Endothelial cell of umbilical vein (primary cell): Measurements from ENCODE around the gene RAC2. TPM values are rescaled to one million over a fixed set of nuclear protein-coding genes. Genes with fewer than 3 reads are reported as not detected.

Experiments used
- BruUV-seq: library from RNA; stranded (reverse); fragments of 400-500 nt; replicated peaks from 2 replicates; lab custom pipeline; 2021; lab: Mats Ljungman, UMichigan
- CTCF ChIA-PET: fragments of 300-600, 350-600 bp; sonication (Branson Sonifier 250); formaldehyde crosslinking; loops from one replicate; lab custom pipeline; 2021; ENCODE audit warnings: antibody characterized with exemption, inconsistent platforms; lab: Charles Lee
- POLR2A ChIA-PET: fragments of 300-600, 350-600 bp; sonication (Branson Sonifier 250); formaldehyde crosslinking; loops from one replicate; lab custom pipeline; 2021; ENCODE audit warnings: antibody characterized with exemption, inconsistent platforms; lab: Charles Lee
- DNase-seq: peaks from one replicate; pipeline ENCODE4 v3.0.0-alpha.2; 2011; ENCODE audit warnings: low read depth, low spot score
- FAIRE-seq: peaks from 2 replicates; lab custom pipeline; 2011; peaks lifted over from hg19 to GRCh38; lab: Jason Lieb, UNC
- H2AFZ ChIP-seq: 2 replicates; pipeline ENCODE4 v1.6.0; 2012; ENCODE audit warnings: low read depth, low read length, control low read depth, inconsistent platforms
- H3K27ac ChIP-seq: 2 replicates; pipeline ENCODE4 v1.5.1; 2011; ENCODE audit warnings: low read depth, mild to moderate bottlenecking, control low read depth, low read length, moderate library complexity; ENCODE audit not compliant: insufficient read depth
- H3K27me3 ChIP-seq, 2 experiments: 2 replicates each; pipeline versions ENCODE4 v1.6.0 to v1.6.1; 2011; ENCODE audit warnings: low read length in 2 of 2, mixed read lengths in 1 of 2; ENCODE audit not compliant: control insufficient read depth in 2 of 2, insufficient read depth in 2 of 2
- H3K36me3 ChIP-seq, 2 experiments: 2 replicates in 1 of 2; 3 replicates in 1 of 2; pipeline ENCODE4 v1.5.1; 2011; ENCODE audit warnings: low read length in 2 of 2, mild to moderate bottlenecking in 1 of 2, moderate library complexity in 1 of 2; ENCODE audit not compliant: control insufficient read depth in 2 of 2, insufficient read depth in 2 of 2; ENCODE audit errors: extremely low read depth in 1 of 2
- H3K4me1 ChIP-seq: 3 replicates; pipeline ENCODE4 v1.5.1; 2011; ENCODE audit warnings: mild to moderate bottlenecking, low read length; ENCODE audit not compliant: control insufficient read depth, insufficient read depth; ENCODE audit errors: extremely low read depth
- H3K4me2 ChIP-seq: 2 replicates; pipeline ENCODE4 v1.6.1; 2011; ENCODE audit warnings: low read length, control low read depth, mixed read lengths; ENCODE audit not compliant: insufficient read depth
- H3K4me3 ChIP-seq, 3 experiments: fragments of 200-600 bp in 1 of 3; sonication (generic), shearing (Covaris generic) in 1 of 3; replicated peaks in 1 of 3; 2 replicates each; pipeline ENCODE4 v1.5.1; 2011 to 2016; ENCODE audit warnings: control low read depth in 3 of 3, low read length in 3 of 3, mild to moderate bottlenecking in 2 of 3, inconsistent platforms in 1 of 3, low read depth in 1 of 3, moderate library complexity in 1 of 3; ENCODE audit not compliant: insufficient read depth in 1 of 3
- H3K79me2 ChIP-seq: 2 replicates; pipeline ENCODE4 v1.6.0; 2012; ENCODE audit warnings: low read length, inconsistent platforms; ENCODE audit not compliant: control insufficient read depth, insufficient read depth
- H3K9ac ChIP-seq: replicated peaks from 2 replicates; pipeline ENCODE3; 2011; ENCODE audit warnings: low read length, control low read depth; ENCODE audit not compliant: insufficient read depth; ENCODE audit errors: extremely low read depth
- H3K9me1 ChIP-seq: replicated peaks from 3 replicates; pipeline ENCODE4 v1.6.0; 2011; ENCODE audit warnings: mild to moderate bottlenecking, low read length; ENCODE audit not compliant: control insufficient read depth, insufficient read depth; ENCODE audit errors: extremely low read depth
- H3K9me3 ChIP-seq: replicated peaks from 2 replicates; pipeline ENCODE4 v1.5.1; 2012; ENCODE audit warnings: low read length, inconsistent platforms; ENCODE audit not compliant: control insufficient read depth, insufficient read depth
- H4K20me1 ChIP-seq: replicated peaks from 2 replicates; pipeline ENCODE3; 2011; ENCODE audit warnings: mild to moderate bottlenecking, low read length; ENCODE audit not compliant: control insufficient read depth, insufficient read depth; ENCODE audit errors: extremely low read depth
- CTCF ChIP-seq, 2 donors: IDR thresholded peaks; 1 replicate in 1 of 2; 2 replicates in 1 of 2; pipeline ENCODE4 v1.5.1; 2011; ENCODE audit warnings: low read length in 2 of 2, mild to moderate bottlenecking in 2 of 2, moderate library complexity in 2 of 2, control low read depth in 1 of 2, inconsistent platforms in 1 of 2, low read depth in 1 of 2; ENCODE audit not compliant: insufficient read depth in 1 of 2; ENCODE audit errors: extremely low read depth in 1 of 2
- EZH2 ChIP-seq: IDR thresholded peaks from 2 replicates; pipeline ENCODE4 v1.6.1; 2012; ENCODE audit warnings: borderline replicate concordance, low read depth, mild to moderate bottlenecking, moderate library complexity, low read length, inconsistent platforms; ENCODE audit not compliant: severe bottlenecking
- GATA2 ChIP-seq: IDR thresholded peaks from 2 replicates; pipeline ENCODE4 v1.7.0; 2011; ENCODE audit warnings: low read depth, mild to moderate bottlenecking, moderate library complexity, mixed read lengths, low read length; ENCODE audit not compliant: insufficient read length, insufficient read depth
- MYC ChIP-seq: IDR thresholded peaks from one replicate; pipeline ENCODE4 v1.6.1; 2011; ENCODE audit warnings: mild to moderate bottlenecking, low read depth, low read length
- POLR2AphosphoS5 ChIP-seq: IDR thresholded peaks from 2 replicates; pipeline ENCODE4 v1.6.1; 2012; ENCODE audit warnings: low read depth, mild to moderate bottlenecking, control low read depth, low read length, moderate library complexity; ENCODE audit not compliant: insufficient read depth
- dilution Hi-C: fragments of 300-500 bp; cut with MboI; formaldehyde crosslinking; loops from one replicate; pipeline ENCODE4 v1.15.0; 2019; ENCODE audit warnings: low sequenced_read_pairs; ENCODE audit not compliant: extremely low pct_ligation_motif_present
- intact Hi-C: fragments of 100-400 bp; cut with micrococcal nuclease; formaldehyde crosslinking; loops from one replicate; pipeline ENCODE4 v1.10.0; 2022
- polyA plus RNA-seq, 4 experiments: library from polyadenylated mRNA; depleted of rRNA in 3 of 4; stranded (reverse) in 3 of 4; unstranded in 1 of 4; fragments of >200 nt; gene quantifications; 2 replicates each; pipeline versions ENCODE4 v1.2.1 to v1.2.3, GENCODE V29; 2011 to 2012; ENCODE audit warnings: missing spikeins in 1 of 4
- total RNA-seq: library from RNA; stranded (reverse); gene quantifications from 2 replicates; pipeline ENCODE4 v1.2.3, GENCODE V29; 2021

RAC2 gene
- total and polyA plus RNA-seq, 2 donors (not counting 3 experiments of a cell fraction or from before 2014, with no cell fraction given): 122 to 181 TPM

DNA sequence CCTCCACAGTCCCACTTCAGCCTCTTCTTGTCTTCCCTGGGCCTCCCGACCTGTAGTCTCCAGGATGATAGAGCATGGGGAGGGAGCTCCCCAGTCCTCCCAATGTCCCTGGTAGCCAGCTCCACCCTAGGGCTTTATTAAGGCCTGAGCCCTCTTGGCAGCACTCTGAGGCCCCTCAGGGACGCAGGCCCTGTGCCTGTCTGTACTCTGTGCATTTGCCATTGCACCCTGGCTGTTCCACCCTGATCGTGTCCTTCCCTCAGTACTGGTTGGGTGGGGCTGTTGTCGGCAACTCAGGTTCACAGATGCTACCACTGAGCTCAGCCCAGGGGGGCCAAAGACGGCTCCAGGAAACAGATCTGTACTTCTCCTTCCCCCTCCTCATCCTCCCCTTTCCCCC, 39.0 kb downstream of the RAC2 start:
- no peak for FAIRE-seq
- Histone ChIP-seq H2AFZ (no peak overlapping the region), H3K27me3 (no peaks in the 10 kb centered on the region), H3K4me2 (no peak overlapping the region), H4K20me1 (no peaks in the 10 kb centered on the region), H3K4me1 (no peaks in the 10 kb centered on the region), H3K36me3 (no peaks in the 10 kb centered on the region), H3K9me1 (no peaks in the 10 kb centered on the region), H3K27ac (no peak overlapping the region), H3K9ac (no peak overlapping the region), H3K79me2 (no peaks in the 10 kb centered on the region), H3K4me3 (no peak overlapping the region), H3K9me3 (no peaks in the 10 kb centered on the region)
- ChIA-PET POLR2A (no interaction called here), CTCF (interaction anchor here (1.2 to 1.3 kb wide), 2 partner anchors 54 to 56 kb away, joined by 3 read pairs; no protein-coding TSS in a partner anchor)
- dilution Hi-C loops: no loop called here
- no TSS peak for BruUV-seq
- intact Hi-C loops: no loop called here
- TF ChIP-seq MYC: no peak
- TF ChIP-seq CTCF (IDR thresholded peaks at IDR 0.05; ENCODE audit: extremely low read depth in 1 of 2, insufficient read depth in 1 of 2, low read depth in 1 of 2, low read length in 2 of 2): no peak
- TF ChIP-seq GATA2: no peak
- no peak for TF ChIP-seq POLR2AphosphoS5
- no peak for DNase-seq

GRCh38 chr22:37204045-37204655, 39.9 kb downstream of the RAC2 start:
- Histone ChIP-seq H3K4me2 (no peak overlapping the region), H3K9ac (no peak overlapping the region), H3K4me3 (no peak overlapping the region), H3K79me2 (no peaks in the 10 kb centered on the region), H3K9me3 (no peaks in the 10 kb centered on the region), H2AFZ (no peak overlapping the region), H3K9me1 (no peaks in the 10 kb centered on the region), H3K4me1 (no peaks in the 10 kb centered on the region), H3K36me3 (no peaks in the 10 kb centered on the region), H4K20me1 (no peaks in the 10 kb centered on the region), H3K27me3 (no peaks in the 10 kb centered on the region), H3K27ac (no peak overlapping the region)
- intact Hi-C loops (no loop called here), dilution Hi-C loops (no loop called here)
- no peak for TF ChIP-seq EZH2
- no peak for DNase-seq
- no peak for FAIRE-seq
- no TSS peak for BruUV-seq
- POLR2A ChIA-PET: no interaction called here
- CTCF ChIA-PET: interaction anchor here (1.2 kb wide), 1 partner anchor 55 kb away, joined by 3 read pairs; no protein-coding TSS in a partner anchor
